GM15510 (cell line): ENCODE data around the gene ASTL.

Source experiments
- POLR2A ChIP-seq: IDR thresholded peaks from 3 replicates; pipeline ENCODE4 v1.6.1; 2011; ENCODE audit warnings: borderline replicate concordance; ENCODE audit not compliant: insufficient read length; ENCODE audit errors: extremely low read depth

Gene ASTL

DNA sequence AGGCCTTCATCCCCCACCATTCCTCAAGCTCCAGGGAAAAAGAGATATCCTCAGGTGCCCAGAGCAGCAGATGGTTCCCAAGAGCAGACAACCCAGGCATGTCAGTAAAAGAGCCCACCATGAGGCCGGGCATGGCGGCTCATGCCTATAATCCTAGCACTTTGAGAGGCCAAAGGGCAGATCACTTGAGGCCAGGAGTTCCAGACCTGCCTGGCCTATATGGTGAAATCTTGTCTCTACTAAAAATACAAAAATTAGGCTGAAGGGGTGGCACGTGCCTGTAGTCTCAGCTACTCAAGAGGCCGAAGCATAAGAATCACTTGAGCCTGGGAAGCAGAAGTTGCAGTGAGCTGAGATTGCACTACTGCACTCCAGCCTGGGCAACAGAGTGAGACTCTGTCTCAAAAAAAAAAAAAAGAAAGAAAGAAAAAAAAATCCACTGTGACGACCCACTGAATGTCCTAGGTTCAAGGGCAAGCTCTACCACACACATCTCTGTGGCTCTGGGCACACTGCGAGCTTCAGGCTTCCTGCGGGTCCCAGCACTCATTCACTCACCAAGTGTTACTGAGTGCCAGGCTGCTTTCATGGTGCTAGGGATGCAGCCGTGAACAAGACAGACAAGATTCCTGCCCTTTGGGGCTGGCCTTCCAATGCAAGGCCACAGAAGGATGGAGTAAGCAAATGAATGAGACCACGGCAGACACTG lies 13.4 kb upstream of the ASTL start:
- no peak for TF ChIP-seq POLR2A

- TF ChIP-seq POLR2A = no peak
Observed at GRCh38 chr2:96150791-96151594, 12.7 kb upstream of the ASTL start.

DNA sequence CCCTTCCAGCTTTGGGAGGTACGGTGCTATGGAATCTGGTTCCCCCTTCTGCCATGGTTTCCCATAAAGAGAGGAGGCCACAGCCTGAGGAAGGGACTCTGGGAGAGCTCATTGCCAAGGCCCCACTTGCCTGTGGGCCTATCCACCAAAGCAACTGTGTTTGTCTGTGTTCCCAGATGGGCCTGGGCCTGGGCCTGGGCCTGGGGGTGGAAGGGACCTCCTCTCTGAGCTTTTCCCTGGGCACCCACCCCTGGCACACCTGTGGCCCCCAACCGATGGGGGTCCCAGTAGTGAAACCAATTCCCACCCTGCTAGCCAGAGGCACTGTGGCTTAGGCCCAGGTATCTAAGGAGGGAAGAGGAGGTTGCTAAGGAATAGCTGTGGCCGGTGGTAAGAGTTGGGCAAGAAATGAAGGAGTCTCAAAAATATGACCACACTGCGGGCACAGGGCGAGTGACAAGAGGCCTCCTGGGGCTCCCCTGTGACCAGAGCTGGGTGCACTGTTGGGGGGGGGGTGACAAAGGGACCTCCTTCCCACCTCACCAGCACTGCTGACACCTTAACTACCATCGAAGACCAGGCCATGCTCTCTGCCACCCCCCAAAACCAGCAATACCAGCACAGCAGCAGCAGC lies 11.8 kb upstream of the ASTL start:
- no peak for TF ChIP-seq POLR2A

GRCh38 chr2:96148410-96149217 lies 10.3 kb upstream of the ASTL start:
- TF ChIP-seq POLR2A = peak; percentile 47

DNA sequence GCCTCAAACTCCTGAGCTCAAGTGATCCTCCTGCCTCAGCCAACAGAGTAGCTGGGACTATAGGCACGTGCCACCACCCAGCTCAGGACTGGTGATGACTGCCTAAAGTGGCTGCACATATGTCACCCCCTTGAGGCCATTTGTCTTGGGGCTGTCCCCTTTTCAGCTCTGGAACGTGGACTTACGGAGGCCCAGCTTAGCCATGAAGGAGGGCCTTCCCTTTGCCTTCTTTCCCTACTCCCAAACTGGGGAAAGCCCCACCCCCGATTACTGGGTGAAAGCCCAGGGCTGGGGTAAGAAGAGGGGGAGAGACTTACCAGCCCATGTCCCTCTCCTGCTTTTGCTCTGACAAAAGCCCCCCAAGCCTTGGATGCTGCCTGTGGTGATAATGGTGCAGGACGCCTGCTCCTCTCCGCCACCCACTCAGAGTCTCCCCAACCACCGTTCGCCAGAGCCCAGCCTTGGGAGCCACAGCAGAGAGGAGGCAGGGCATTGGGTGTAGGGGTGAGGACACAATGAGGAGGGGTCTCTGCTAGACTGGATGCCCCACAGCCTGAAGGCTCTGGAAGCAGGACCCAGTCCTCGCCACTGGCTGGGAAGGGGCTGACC lies 9.4 kb upstream of the ASTL start:
- TF ChIP-seq POLR2A = no peak

GRCh38 chr2:96146881-96147592 lies 8.7 kb upstream of the ASTL start:
- TF ChIP-seq POLR2A = no peak

- peak; percentile 66 for TF ChIP-seq POLR2A
Observed at GRCh38 chr2:96146153-96146880, 8.0 kb upstream of the ASTL start.

- TF ChIP-seq POLR2A = no peak
Observed at GRCh38 chr2:96145848-96146152, 7.5 kb upstream of the ASTL start.

GRCh38 chr2:96145036-96145847 lies 6.9 kb upstream of the ASTL start, which contains the start of gene DUSP2:
Gene DUSP2 (minus strand): TSS chr2:96145440. CDS start chr2:96145354, 86 bp downstream.
- peak; percentile 100 for TF ChIP-seq POLR2A

DNA sequence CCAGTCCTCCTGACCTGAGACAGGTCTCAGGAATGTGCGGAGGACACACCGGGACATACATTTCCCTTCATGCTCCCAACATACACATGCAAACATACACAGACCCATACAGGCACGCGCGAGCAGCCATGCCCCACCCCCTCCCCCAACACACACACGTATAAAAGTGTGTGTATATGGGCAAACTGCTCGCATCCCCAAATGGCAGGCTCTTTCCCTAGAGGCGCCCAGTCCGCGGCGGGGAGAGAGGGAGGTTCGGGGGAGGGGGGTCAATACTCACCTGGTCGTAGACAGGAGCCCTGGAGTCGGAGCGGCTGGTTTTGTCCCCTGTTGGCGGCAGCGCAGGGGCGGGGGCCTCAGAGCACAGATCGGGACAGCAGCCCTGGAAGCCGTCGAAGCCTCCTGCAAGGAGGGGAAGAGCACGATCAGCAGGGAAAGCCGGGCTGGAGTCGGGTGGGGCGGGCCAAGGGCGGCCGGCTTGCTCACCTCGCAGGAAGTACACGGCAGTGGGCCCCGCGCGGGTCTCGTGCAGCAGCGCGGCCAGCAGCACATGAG lies 6.3 kb upstream of the ASTL start:
- TF ChIP-seq POLR2A = no peak

GRCh38 chr2:96143848-96144480 lies 5.7 kb upstream of the ASTL start:
- peak; percentile 61 for TF ChIP-seq POLR2A

DNA sequence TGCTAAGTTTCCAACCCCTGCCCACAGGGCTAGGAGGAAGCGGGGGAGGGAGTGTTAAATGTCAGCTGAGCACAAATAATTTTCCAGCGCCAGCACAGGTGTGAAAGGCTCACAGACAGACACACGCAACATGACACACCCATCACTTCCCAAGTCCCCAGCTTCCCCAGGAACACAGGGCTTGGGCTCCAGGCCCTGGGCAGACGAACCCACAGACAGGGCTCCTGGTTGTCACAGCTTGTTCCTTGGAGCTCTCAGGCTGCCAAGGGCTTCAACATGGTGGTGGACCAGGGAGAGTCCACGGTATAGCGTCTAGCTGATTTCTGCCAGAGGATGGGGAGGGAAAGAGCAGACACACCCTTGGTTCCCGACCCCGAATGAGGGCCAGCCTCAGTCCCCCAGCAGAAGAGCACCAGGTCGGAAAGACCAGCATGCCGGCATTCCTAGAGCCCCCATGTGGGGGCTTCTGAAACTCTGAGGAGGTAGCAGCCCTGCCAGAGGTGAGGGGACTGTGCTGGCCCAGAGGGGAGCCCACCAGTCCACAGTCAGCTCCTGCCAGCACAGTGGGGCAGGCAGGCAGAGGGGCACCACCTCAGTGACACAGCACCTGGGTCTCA lies 5.0 kb upstream of the ASTL start:
- TF ChIP-seq POLR2A = peak; percentile 21
